Natural killer cell treated with Interleukin-12 subunit alpha and Interleukin-12 subunit beta and Interleukin-15 and Interleukin-18, amount 100 ng/mL, for 72 hours (primary cell): ENCODE results near the gene COL1A1. TPM values are rescaled to one million over a fixed set of nuclear protein-coding genes. Genes with fewer than 3 reads are reported as not detected.

Experiments used
- ATAC-seq, 2 donors: fragments of 150-1000 bp; cut with Tn5 transposase in 1 of 2; sonication (Bioruptor Pico), chemical (Tn5 transposase) in 1 of 2; 2 replicates each; pipeline ENCODE4 v1.10.0; 2021
- DNase-seq: peaks from one replicate; pipeline ENCODE4 v3.0.0; 2022; ENCODE audit warnings: low spot score
- H3K27ac Mint-ChIP-seq, 2 donors: 1 replicate in 1 of 2; 2 replicates in 1 of 2; pipeline ENCODE4 v1.8.0; 2022; ENCODE audit warnings: mixed read lengths in 2 of 2, mild to moderate bottlenecking in 1 of 2, moderate library complexity in 1 of 2
- H3K27me3 Mint-ChIP-seq, 2 donors: 1 replicate in 1 of 2; 2 replicates in 1 of 2; pipeline ENCODE4 v1.8.0; 2022; ENCODE audit warnings: mixed read lengths in 2 of 2
- H3K36me3 Mint-ChIP-seq: one replicate; pipeline ENCODE4 v1.8.0; 2022; ENCODE audit warnings: mixed read lengths
- H3K4me1 Mint-ChIP-seq, 2 donors: 1 replicate in 1 of 2; 2 replicates in 1 of 2; pipeline ENCODE4 v1.8.0; 2022; ENCODE audit warnings: low read depth in 2 of 2, mixed read lengths in 2 of 2, mild to moderate bottlenecking in 1 of 2
- H3K4me3 Mint-ChIP-seq: one replicate; pipeline ENCODE4 v1.8.0; 2022; ENCODE audit warnings: mixed read lengths
- H3K9me3 Mint-ChIP-seq: 2 replicates; pipeline ENCODE4 v1.8.0; 2022; ENCODE audit warnings: mixed read lengths
- total RNA-seq, 2 donors: library from RNA; stranded (reverse); gene quantifications; one replicate each; pipeline ENCODE4 v1.2.3, GENCODE V29; 2022

The COL1A1 gene
- total RNA-seq, 2 donors from 2014 or later = 1.7 TPM; not detected in 1

DNA sequence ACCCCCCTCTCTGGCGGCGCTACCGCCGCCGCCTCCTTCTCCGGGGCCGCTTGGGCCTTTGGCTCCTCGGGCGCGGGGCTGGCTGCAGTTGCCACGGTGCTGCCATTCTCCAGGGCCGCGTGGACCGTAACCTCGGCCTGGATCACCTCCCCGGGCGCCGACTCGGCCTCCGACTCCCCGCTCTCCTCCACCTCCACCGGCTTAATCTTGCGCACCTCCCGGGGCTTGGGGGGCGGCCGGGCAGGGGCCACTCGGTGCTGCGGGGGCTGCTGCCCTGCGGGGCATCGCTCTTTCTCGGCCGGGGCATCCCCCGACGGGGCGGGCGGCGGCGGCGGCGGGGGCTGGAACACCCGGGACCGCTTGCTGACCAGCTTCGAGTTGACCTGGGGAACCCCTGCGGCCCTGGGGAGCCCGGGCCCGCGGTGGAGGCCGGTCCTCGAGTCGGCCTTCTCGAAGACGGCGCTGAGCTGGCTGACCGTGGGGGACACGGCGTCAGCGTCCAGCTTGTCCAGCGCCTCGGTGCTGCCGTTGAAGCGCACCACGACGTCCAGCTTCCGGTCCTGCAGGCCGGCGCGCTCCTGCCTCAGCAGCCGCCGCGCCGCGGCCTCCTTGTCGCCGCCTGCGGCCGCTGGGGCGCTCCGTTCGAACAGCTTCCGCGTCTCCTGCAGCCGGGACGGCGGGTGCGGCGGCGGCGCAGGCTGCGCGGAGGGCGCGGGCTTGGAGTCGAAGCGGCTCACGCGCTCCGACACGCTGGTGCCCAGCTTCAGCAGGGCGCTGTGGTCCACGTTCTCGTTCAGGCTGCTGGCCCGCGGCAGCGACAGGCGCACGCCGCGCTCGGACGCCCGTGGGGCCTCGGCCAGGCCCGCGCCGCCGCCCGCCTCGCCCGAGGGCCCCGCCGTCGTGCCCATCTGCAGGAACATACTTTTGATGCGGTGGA is 51.7 kb downstream of the COL1A1 start:
- DNase-seq = peak; percentile 78
- peak overlapping the region; percentile 97 for H3K4me3 Mint-ChIP-seq
- peaks cover 31 to 33% of the 10 kb centered on the region in 2 donors for H3K4me1 Mint-ChIP-seq
- H3K9me3 Mint-ChIP-seq = no peaks in the 10 kb centered on the region
- peak; percentile 26 to 39 for ATAC-seq
- H3K27ac Mint-ChIP-seq = peak overlapping the region; percentile 97
- peaks cover 6% of the 10 kb centered on the region for H3K36me3 Mint-ChIP-seq
- no peaks in the 10 kb centered on the region for H3K27me3 Mint-ChIP-seq

DNA sequence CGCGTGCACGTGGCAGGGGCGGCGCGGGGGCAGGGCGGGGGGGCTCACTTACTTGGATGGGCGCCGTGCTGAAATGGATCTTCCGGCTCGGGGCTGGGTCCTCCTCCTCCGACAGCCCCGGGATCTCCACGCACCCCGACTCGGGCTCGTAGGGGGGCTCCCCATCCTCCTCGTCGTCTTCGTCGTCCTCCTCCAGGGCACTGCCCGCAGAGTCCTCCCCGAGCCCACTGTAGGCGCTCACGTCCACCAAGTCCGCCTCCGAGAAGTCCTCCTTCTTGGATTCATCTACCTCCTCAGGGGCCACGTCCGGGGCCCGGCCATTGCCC is 52.4 kb downstream of the COL1A1 start:
- DNase-seq = no peak
- Mint-ChIP-seq H3K4me1 (peaks cover 38 to 39% of the 10 kb centered on the region in 2 donors), H3K36me3 (peaks cover 10% of the 10 kb centered on the region), H3K27ac (peak overlapping the region; percentile 97), H3K27me3 (no peaks in the 10 kb centered on the region), H3K4me3 (peak overlapping the region; percentile 97), H3K9me3 (no peaks in the 10 kb centered on the region)
- ATAC-seq = no peak

DNA sequence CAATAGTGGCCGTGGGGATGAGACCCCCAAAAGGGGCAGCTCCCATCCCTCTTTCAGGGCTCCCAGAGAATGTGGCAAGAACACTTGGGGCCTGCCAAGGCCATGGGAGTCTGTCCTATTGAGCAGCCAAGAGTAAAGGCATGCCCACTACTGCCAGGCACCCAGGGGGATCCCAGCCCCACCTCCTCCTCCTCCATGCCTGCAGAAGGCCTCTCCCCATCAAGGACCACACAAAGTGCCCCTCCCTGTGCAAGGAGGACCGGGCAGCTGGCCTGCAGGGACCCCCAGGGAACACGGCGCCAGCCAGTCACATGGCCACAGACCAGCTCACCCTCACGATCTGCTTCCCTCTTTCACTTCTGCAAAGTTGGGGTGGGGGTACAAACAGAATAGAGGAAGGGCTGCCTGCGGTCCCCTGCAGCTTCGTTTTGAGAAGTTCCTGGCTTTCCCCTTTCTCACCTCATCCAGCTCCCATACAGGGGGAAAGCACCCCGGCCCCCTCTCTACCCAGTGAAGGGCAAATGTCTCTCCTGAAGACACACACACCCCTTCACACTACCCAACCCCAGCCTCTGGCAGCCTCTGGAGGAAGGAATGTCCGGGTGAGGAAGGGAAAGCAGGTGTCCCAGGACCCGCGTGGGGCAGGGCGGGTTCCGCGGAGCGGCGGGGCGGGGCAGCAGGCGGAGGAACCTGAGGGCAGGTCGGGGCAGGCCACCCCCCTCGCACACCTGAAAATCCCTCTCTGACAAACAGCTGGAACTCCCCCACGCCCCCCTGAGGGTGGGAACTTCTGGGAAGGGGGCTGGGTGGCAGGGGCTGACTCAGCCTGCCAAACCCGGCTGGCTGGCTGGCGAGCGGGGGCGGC is 53.0 kb downstream of the COL1A1 start:
- Mint-ChIP-seq H3K4me3 (peak overlapping the region; percentile 97), H3K27me3 (no peaks in the 10 kb centered on the region), H3K9me3 (no peaks in the 10 kb centered on the region), H3K27ac (peak overlapping the region; percentile 97), H3K4me1 (peaks cover 41 to 45% of the 10 kb centered on the region in 2 donors), H3K36me3 (peaks cover 10% of the 10 kb centered on the region)
- DNase-seq (peak; percentile 80), ATAC-seq (peak; percentile 7 to 44)

- Mint-ChIP-seq H3K4me1 (peaks cover 47 to 52% of the 10 kb centered on the region in 2 donors), H3K27ac (peak overlapping the region; percentile 97), H3K27me3 (no peaks in the 10 kb centered on the region), H3K36me3 (peaks cover 14% of the 10 kb centered on the region), H3K4me3 (peak overlapping the region; percentile 97), H3K9me3 (no peaks in the 10 kb centered on the region)
- ATAC-seq (no peak), DNase-seq (no peak)
Observed at GRCh38 chr17:50147841-50148225, 53.6 kb downstream of the COL1A1 start.

DNA sequence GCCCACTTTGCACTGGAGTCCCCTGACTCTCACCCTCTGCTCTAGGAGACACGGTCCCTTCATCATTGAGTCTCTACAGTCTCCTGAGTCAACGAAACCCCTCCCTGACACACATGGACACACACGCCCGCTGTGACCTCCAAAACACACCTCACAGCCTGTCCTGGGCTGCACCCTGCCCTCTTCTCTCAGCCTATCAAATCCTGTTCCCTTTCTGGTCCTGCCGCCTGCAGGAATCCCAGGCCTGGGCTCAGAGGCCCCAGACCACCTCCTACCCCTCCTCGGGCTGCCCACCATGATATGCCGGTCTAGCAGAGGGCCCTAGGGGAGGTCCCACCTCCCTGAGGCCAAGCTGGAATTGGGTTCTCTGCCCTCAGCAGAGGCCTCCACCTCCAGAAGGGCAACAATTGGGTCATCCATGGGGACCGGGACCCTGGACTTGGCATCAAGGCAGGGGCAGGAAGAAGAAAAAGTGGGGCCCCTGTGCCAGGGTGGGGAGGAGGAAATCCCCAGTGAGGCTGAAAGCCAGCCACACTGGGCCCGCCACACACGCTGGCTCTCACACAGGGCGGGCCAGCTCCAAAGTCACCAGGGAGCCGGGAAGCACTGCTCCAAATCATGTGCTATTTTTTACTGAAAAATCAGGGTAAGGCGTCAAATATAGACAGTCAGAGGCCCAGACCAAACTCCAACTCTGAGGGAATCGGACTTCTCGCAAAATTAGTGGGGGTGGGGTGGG is 54.3 kb downstream of the COL1A1 start:
- Mint-ChIP-seq H3K27ac (peak overlapping the region; percentile 97), H3K27me3 (no peaks in the 10 kb centered on the region), H3K4me3 (peak overlapping the region; percentile 97), H3K9me3 (no peaks in the 10 kb centered on the region), H3K36me3 (peaks cover 19% of the 10 kb centered on the region), H3K4me1 (peaks cover 52 to 55% of the 10 kb centered on the region in 2 donors)
- ATAC-seq (no peak), DNase-seq (no peak)

GRCh38 chr17:50146230-50146926 is 55.1 kb downstream of the COL1A1 start:
- DNase-seq (no peak), ATAC-seq (no peak)
- Mint-ChIP-seq H3K9me3 (no peaks in the 10 kb centered on the region), H3K4me1 (peaks cover 58 to 61% of the 10 kb centered on the region in 2 donors), H3K4me3 (peak overlapping the region; percentile 97), H3K27me3 (no peaks in the 10 kb centered on the region), H3K27ac (peak overlapping the region; percentile 97), H3K36me3 (peaks cover 19% of the 10 kb centered on the region)

- H3K27ac Mint-ChIP-seq = peak overlapping the region; percentile 86 to 97
- no peaks in the 10 kb centered on the region for H3K27me3 Mint-ChIP-seq
- H3K4me3 Mint-ChIP-seq = peak overlapping the region; percentile 64
- DNase-seq = no peak
- H3K4me1 Mint-ChIP-seq = peaks cover 65 to 68% of the 10 kb centered on the region in 2 donors
- no peaks in the 10 kb centered on the region for H3K9me3 Mint-ChIP-seq
- peaks cover 19% of the 10 kb centered on the region for H3K36me3 Mint-ChIP-seq
- no peak for ATAC-seq
Observed at GRCh38 chr17:50145532-50146229, 55.8 kb downstream of the COL1A1 start.

DNA sequence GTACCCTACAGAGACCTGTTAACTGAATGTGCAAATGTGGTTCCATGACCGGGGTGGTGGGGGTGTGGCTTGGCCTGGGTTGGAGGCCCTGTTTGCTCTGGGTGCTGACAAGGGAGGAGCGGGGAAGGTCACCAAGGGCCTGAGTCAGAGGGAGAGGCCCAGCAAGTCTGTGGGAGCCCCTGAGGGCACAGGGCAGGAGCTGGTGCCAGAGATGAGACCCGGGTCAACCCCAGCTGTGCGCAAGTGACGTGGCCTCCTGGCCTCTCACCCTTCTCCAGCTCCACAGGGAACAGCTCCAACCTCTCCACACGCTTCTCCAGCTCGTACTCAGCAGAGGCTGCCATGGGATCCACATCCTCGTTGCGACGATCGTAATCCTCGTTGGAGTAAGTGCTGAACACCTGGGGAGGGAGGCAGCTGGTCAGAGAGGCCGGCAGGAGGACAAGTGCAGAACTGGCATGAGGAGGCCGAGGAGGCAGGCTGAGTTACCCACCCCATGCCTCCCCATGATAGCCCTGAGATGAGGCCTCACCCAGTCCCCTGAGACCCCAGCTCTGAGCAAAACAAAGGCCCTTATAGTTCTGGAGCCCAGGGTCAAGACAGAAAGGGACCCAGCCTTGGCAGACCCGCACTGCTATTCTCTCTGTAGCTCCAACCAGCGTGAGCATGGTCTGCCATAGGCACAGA is 56.4 kb downstream of the COL1A1 start:
- peaks cover 72 to 75% of the 10 kb centered on the region in 2 donors for H3K4me1 Mint-ChIP-seq
- H3K9me3 Mint-ChIP-seq = no peaks in the 10 kb centered on the region
- no peaks in the 10 kb centered on the region for H3K27me3 Mint-ChIP-seq
- H3K27ac Mint-ChIP-seq = peak overlapping the region; percentile 86 to 97
- H3K4me3 Mint-ChIP-seq = peak overlapping the region; percentile 64
- DNase-seq = no peak
- H3K36me3 Mint-ChIP-seq = peaks cover 19% of the 10 kb centered on the region
- ATAC-seq = no peak

DNA sequence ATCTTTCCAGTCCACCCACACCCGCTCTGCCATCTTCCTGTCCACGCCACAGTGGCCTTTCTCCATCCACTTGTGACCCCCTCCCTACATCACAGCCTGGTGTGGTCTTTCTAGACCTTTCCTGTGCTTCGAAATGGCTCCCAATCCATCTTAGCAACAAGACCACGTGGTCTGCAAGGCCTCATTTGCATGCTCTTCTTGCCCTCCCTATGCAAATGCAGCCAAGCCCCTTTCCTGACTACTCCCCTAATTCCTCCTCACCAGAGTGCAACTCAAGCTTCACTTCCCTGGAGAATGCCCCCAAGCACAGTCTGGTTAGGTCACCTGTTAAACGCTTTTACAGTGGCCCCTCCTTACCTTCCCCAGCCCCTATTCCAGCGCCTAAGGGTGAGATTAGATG is 57.1 kb downstream of the COL1A1 start:
- peak overlapping the region; percentile 64 for H3K4me3 Mint-ChIP-seq
- peak overlapping the region; percentile 60 to 86 for H3K27ac Mint-ChIP-seq
- no peaks in the 10 kb centered on the region for H3K9me3 Mint-ChIP-seq
- H3K4me1 Mint-ChIP-seq = peaks cover 78 to 81% of the 10 kb centered on the region in 2 donors
- no peaks in the 10 kb centered on the region for H3K27me3 Mint-ChIP-seq
- DNase-seq (no peak), ATAC-seq (no peak)
- peaks cover 24% of the 10 kb centered on the region for H3K36me3 Mint-ChIP-seq

DNA sequence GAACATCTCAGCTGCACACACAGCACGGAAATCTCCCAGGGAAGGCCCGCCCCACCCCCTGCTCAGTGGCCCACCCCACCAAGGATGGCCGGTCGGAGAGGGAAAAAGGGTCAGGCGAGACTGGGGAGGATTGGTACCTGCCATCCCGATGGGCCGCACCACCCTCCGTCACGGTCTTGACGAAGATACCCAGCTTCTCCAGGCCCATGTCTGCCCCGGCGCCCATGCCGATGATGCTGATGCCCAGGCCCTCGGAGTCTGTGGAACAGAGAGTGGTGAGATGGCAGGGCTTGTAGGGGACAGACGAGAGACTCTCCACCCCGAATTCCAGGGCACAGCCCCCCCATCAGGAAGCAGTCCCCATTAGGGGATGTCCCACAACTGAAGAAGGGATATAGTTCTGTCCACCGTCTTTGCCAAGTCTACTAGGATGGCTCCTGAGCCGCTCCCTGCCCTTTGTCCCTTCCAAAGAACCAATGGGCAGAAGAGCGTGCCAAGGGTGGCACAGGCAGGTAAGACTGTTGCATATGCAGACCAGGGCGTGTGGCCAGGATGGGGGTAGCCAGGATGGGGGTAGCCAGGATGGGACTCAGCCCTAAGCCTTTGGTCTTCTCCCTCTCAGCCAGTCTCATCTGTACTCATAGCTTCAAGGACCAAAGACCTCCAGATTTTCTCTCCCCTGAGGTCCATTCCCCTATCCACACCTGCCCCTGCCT is 57.8 kb downstream of the COL1A1 start:
- ATAC-seq = no peak
- no peak for DNase-seq
- H3K27me3 Mint-ChIP-seq = no peaks in the 10 kb centered on the region
- H3K27ac Mint-ChIP-seq = peak overlapping the region; percentile 69 to 86
- peaks cover 24% of the 10 kb centered on the region for H3K36me3 Mint-ChIP-seq
- H3K4me3 Mint-ChIP-seq = peak overlapping the region; percentile 27
- H3K4me1 Mint-ChIP-seq = peaks cover 78 to 82% of the 10 kb centered on the region in 2 donors
- H3K9me3 Mint-ChIP-seq = no peaks in the 10 kb centered on the region

DNA sequence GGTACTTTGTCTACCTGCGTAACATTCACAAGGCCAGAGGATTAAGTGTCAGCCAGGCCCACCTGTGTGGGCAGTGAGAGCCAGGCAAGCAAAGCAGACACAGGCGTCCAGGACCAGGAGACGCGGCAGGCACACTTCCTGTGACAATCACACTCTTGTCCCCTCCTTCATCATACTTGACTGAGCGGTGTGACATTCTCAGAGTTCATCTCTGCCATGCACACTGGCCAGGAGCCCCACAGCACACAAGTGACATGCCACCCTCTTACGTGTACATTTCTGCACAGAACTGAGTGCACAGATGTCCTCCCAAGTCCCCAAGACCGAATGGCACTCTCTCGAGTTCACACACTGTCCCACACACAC is 59.7 kb downstream of the COL1A1 start:
- no peak for DNase-seq
- H3K4me1 Mint-ChIP-seq = peaks cover 85 to 89% of the 10 kb centered on the region in 2 donors

More for the DNA sequence above, 59.7 kb downstream of the COL1A1 start:
- peak; percentile 41 to 70 for ATAC-seq
- H3K4me3 Mint-ChIP-seq = peak overlapping the region; percentile 58
- peaks cover 26% of the 10 kb centered on the region for H3K36me3 Mint-ChIP-seq
- peak overlapping the region; percentile 69 to 82 for H3K27ac Mint-ChIP-seq
- H3K27me3 Mint-ChIP-seq = no peaks in the 10 kb centered on the region
- H3K9me3 Mint-ChIP-seq = no peaks in the 10 kb centered on the region
